Activated B cell treated with CpG ODN at 0.5 μM for 24 hours (primary cell): Measurements from ENCODE around the gene POT1. TPM values are rescaled to one million over a fixed set of nuclear protein-coding genes. Genes with fewer than 3 reads are reported as not detected.

Experiments
- ATAC-seq: fragments of 200-7000 bp; cut with Tn5 transposase; one replicate; pipeline ENCODE4 v1.10.0; 2021; ENCODE audit warnings: low read depth, mild to moderate bottlenecking, moderate library complexity
- CTCF ChIA-PET: fragments of 350-600 bp; sonication (Branson Sonifier 250); formaldehyde crosslinking; loops from one replicate; lab custom pipeline; 2021; ENCODE audit warnings: antibody characterized with exemption; lab: Charles Lee
- POLR2A ChIA-PET: fragments of 350-600 bp; sonication (Branson Sonifier 250); formaldehyde crosslinking; loops from one replicate; lab custom pipeline; 2021; ENCODE audit warnings: antibody characterized with exemption; lab: Charles Lee
- DNase-seq: peaks from one replicate; pipeline ENCODE4 v3.0.0; 2022
- H3K27ac Mint-ChIP-seq: one replicate; pipeline ENCODE4 v1.8.0; 2020; ENCODE audit warnings: mixed read lengths
- H3K27me3 Mint-ChIP-seq: one replicate; pipeline ENCODE4 v1.8.0; 2021; ENCODE audit warnings: mixed read lengths
- H3K36me3 Mint-ChIP-seq: one replicate; pipeline ENCODE4 v1.8.0; 2021; ENCODE audit warnings: low read depth, mixed read lengths
- H3K4me1 Mint-ChIP-seq: one replicate; pipeline ENCODE4 v1.8.0; 2021; ENCODE audit warnings: mixed read lengths
- H3K4me3 Mint-ChIP-seq: one replicate; pipeline ENCODE4 v1.8.0; 2020; ENCODE audit warnings: mild to moderate bottlenecking, mixed read lengths
- H3K9me3 Mint-ChIP-seq: one replicate; pipeline ENCODE4 v1.8.0; 2020; ENCODE audit warnings: mixed read lengths
- intact Hi-C: fragments of 100-400 bp; cut with micrococcal nuclease; formaldehyde crosslinking; loops from one replicate; pipeline ENCODE4 v1.15.1; 2024
- total RNA-seq: library from RNA; stranded (reverse); gene quantifications from 2 replicates; pipeline ENCODE4 v1.2.3, GENCODE V29; 2022
- TF ChIP-seq, protein P1 (sequence below): fragments of 200-600 bp; IDR thresholded peaks from one replicate; pipeline ENCODE4 v1.8.0; 2022; ENCODE audit warnings: antibody characterized with exemption, mild to moderate bottlenecking

Gene POT1
- total RNA-seq, 1 donor from 2014 or later = 26.8 TPM

GRCh38 chr7:124954790-124955189 is 25.2 kb upstream of the POT1 start:
- H3K27me3 Mint-ChIP-seq = no peaks in the 10 kb centered on the region
- TF ChIP-seq, protein P1, sequence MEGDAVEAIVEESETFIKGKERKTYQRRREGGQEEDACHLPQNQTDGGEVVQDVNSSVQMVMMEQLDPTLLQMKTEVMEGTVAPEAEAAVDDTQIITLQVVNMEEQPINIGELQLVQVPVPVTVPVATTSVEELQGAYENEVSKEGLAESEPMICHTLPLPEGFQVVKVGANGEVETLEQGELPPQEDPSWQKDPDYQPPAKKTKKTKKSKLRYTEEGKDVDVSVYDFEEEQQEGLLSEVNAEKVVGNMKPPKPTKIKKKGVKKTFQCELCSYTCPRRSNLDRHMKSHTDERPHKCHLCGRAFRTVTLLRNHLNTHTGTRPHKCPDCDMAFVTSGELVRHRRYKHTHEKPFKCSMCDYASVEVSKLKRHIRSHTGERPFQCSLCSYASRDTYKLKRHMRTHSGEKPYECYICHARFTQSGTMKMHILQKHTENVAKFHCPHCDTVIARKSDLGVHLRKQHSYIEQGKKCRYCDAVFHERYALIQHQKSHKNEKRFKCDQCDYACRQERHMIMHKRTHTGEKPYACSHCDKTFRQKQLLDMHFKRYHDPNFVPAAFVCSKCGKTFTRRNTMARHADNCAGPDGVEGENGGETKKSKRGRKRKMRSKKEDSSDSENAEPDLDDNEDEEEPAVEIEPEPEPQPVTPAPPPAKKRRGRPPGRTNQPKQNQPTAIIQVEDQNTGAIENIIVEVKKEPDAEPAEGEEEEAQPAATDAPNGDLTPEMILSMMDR = no peak
- DNase-seq = no peak
- no peak for ATAC-seq
- peaks cover 7% of the 10 kb centered on the region for H3K9me3 Mint-ChIP-seq
- ChIA-PET CTCF (no interaction called here), POLR2A (no interaction called here)
- H3K27ac Mint-ChIP-seq = no peak overlapping the region
- no peak overlapping the region for H3K4me3 Mint-ChIP-seq
- intact Hi-C loops = no loop called here
- H3K4me1 Mint-ChIP-seq = no peaks in the 10 kb centered on the region
- no peaks in the 10 kb centered on the region for H3K36me3 Mint-ChIP-seq

DNA sequence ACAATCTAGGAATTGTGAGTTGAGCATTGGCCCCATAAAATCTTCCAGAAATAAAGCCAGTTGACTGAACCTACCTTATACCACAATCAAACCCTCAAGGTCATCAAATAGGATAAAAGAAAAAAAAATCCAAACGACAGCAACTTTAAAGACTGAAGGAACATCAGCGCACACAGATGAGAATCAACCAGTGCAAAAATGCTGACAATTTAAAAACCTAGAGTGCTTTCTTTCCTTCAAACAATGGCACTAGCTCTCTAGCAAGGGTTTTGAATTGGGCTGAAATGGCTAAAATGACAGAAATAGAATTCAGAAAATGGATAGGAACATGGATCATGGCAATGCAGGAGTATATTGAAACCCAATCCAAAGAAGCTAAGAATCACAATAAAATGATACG is 16.1 kb upstream of the POT1 start:
- Mint-ChIP-seq H3K4me3 (no peak overlapping the region), H3K4me1 (no peaks in the 10 kb centered on the region), H3K36me3 (peaks cover 1% of the 10 kb centered on the region), H3K27ac (no peak overlapping the region), H3K9me3 (peaks cover 10% of the 10 kb centered on the region), H3K27me3 (peaks cover 7% of the 10 kb centered on the region)
- ATAC-seq = no peak
- TF ChIP-seq, protein P1 = no peak
- ChIA-PET POLR2A (no interaction called here), CTCF (no interaction called here)
- no peak for DNase-seq
- intact Hi-C loops = no loop called here

GRCh38 chr7:124943472-124943871 is 13.8 kb upstream of the POT1 start:
- Mint-ChIP-seq H3K36me3 (peaks cover 1% of the 10 kb centered on the region), H3K4me1 (no peaks in the 10 kb centered on the region), H3K4me3 (no peak overlapping the region), H3K27me3 (peaks cover 5% of the 10 kb centered on the region), H3K9me3 (peaks cover 10% of the 10 kb centered on the region), H3K27ac (no peak overlapping the region)
- TF ChIP-seq, protein P1 = no peak
- no peak for ATAC-seq
- CTCF ChIA-PET = no interaction called here
- intact Hi-C loops = no loop called here
- DNase-seq = no peak
- POLR2A ChIA-PET = no interaction called here

GRCh38 chr7:124942399-124942798 is 12.8 kb upstream of the POT1 start:
- POLR2A ChIA-PET = no interaction called here
- intact Hi-C loops = no loop called here

GRCh38 chr7:124940306-124940705 is 10.7 kb upstream of the POT1 start:
- TF ChIP-seq, protein P1 = no peak
- Mint-ChIP-seq H3K27ac (no peak overlapping the region), H3K4me1 (no peaks in the 10 kb centered on the region), H3K27me3 (no peaks in the 10 kb centered on the region), H3K36me3 (peaks cover 1% of the 10 kb centered on the region), H3K9me3 (no peaks in the 10 kb centered on the region), H3K4me3 (no peak overlapping the region)
- DNase-seq (no peak), ATAC-seq (no peak)
- POLR2A ChIA-PET = no interaction called here
- intact Hi-C loops = no loop called here
- CTCF ChIA-PET = no interaction called here

More at GRCh38 chr7:124942399-124942798, 12.8 kb upstream of the POT1 start:
- CTCF ChIA-PET = no interaction called here
- H3K4me1 Mint-ChIP-seq = no peaks in the 10 kb centered on the region
- H3K27ac Mint-ChIP-seq = no peak overlapping the region
- H3K27me3 Mint-ChIP-seq = peaks cover 2% of the 10 kb centered on the region
- no peak overlapping the region for H3K4me3 Mint-ChIP-seq
- ATAC-seq (no peak), DNase-seq (no peak)
- H3K36me3 Mint-ChIP-seq = peaks cover 1% of the 10 kb centered on the region
- peaks cover 8% of the 10 kb centered on the region for H3K9me3 Mint-ChIP-seq
- TF ChIP-seq, protein P1 = no peak
